Stimulated activated CD8-positive, alpha-beta memory T cell treated with anti-CD3 and anti-CD28 coated beads, Interleukin-12 subunit alpha, Interleukin-12 subunit beta, amount 100 ng/mL, for 24 hours (primary cell): ENCODE measurements around the gene STX4.
"Not testable (repeated sequence)": the region's sequence is repeated elsewhere in the genome, so short reads cannot be mapped to it uniquely, and the experiment has no call there.

ENCODE experiments used
- DNase-seq: peaks from one replicate; pipeline ENCODE4 v3.0.0-alpha.2; 2020; ENCODE audit errors: extremely low read depth

The STX4 gene

DNA sequence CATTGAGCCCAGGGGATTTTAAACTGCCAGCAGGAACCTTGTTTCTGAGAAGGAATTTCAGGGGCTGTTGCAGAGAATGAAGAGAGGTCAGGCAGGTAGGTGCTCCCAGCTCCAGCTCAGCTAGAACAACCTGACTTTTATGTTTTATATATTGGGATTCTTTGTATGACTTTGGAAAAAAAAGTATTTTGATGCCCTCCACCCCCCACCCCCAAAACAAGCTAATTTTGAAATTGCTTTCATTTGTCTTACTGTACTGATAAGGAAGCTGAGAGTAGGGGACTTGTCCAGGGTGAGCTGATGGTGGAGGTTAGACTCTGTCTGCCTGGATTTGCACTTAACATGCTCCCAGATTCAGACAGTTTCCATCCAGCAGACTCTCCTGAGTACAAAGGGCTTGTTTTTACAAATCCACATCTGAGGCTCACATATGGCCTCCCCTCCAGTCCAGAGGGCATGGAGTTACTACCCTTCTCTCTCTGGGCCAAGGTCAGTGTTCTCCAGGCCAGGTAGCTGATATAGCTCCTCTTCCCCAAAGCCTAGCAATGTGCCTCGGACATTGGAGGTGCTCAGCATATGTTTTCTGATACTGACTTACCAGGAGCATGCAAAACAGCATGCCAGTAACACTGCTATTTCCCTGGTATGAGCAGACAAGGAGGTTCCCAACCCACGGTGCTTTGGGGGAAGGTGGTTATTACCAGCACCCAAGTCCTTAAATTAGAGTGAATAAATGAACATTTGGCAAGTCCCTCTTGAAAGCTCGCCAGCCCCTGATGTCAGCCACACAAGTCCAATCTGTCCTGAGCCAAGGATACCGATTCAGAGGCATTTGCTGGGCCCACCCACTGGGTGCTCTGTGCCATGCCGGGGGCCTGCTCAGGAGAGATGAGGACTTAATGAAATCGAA lies 34.3 kb upstream of the STX4 start:
- no peak for DNase-seq

DNA sequence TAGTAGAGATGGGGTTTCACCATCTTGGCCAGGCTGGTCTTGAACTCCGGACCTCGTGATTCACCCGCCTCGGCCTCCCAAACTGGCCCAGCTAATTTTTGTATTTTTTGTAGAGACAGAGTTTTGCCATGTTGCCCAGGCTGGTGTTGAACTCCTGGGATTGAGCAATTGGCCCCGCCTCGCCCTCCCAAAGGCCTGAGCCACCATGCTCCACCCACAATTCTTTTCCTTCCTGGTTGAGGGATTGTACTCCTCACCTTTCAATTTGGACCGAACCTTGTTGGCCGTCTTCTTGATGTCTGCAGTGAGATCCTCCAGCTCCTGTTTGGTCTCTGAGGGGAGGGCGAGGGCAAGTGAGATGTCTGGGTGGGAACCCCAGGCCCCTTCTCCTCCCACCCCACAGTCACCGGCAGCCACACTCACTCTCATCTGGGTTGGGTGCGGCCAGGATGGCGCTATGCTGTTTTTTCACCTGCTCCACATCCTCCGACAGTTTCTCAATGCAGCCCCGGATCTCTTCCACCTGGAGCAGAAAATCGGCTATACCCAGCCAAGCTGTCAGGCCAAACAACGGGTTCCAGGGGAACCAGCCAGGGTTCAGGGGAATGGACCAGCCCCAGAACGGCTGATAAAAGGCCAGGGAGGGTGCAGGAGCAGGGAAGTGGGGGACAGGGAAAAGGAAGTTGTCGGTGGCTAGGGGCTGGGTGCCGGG lies 32.5 kb upstream of the STX4 start:
- DNase-seq = no peak

DNA sequence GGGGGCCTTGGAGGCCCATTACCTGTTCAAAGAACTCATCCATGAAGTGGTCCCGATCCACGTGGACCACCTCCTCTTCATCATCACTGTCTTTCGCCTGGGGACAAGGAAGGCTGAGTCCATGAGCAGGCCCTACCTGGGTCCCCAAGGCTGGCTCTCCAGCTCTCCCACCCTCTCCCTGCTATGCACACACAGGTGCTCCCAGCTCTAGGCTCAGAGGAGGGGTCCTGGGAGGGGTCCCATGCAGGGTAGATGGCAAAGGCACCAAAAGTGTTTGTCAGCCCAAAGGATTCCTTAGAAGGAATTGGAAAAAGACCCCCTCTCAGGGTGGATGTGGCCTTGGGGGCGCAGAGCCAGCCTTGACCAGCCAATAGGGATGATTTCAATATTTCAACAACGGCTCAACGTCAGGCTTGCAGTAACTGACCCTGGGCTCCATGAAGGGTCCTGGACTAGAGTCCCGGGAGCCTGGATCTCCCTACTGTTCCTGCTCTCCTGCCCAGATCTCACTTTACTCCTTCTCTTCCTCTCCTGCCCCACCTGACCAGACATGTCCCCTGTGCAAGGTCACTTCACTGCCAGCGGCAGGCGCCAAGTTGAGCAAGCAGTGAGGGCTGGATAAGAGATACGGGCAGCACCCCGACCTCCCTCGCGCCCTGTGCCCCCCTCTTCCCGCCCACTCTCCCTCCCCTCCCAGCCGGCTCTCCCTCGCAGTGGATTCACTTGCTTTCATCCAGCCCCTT lies 31.7 kb upstream of the STX4 start:
- DNase-seq = no peak

DNA sequence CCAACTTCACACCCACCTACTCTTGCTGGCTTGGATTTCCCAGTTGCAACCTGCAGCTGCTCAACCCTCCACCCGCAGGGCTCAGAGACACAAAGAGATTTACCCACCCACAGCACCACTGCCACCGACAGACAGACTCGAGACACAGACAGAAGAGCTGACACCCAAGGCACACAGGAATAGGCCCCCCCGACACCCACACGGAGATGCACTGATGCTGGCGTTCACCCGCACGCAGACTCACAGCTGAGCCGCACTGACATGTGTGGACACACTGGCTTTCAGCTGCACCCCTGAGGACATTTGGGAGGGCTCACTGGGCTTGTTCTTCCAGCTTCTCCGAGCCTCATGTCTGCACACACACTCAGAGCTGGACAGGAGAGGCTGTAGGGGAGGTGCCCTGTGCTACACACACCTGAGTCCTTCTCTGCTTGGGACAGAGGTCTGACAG lies 31.1 kb upstream of the STX4 start:
- DNase-seq = no peak

DNA sequence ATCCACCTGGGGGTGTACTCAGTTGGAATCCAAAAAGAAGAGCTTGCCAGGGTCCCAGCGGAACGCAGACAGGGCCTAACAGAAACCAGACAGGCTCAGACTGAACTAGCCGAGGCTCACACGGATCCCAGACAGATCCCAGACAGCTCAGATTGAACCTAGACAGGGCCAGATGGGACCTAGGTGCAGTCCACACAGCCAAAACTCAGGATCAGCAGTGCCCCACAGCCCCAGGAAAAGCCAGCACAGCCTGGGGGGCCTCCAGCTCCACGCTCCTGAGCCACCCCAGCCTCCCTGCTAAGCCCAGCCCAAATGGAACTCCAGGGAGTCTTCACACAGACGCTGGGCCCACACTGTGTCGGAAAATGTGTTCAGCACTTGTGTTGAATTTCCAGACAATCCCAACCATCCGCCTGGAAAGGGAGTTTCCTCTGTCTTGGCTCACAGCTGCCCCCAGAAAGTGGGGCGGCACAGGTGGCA lies 30.5 kb upstream of the STX4 start:
- DNase-seq = no peak

DNA sequence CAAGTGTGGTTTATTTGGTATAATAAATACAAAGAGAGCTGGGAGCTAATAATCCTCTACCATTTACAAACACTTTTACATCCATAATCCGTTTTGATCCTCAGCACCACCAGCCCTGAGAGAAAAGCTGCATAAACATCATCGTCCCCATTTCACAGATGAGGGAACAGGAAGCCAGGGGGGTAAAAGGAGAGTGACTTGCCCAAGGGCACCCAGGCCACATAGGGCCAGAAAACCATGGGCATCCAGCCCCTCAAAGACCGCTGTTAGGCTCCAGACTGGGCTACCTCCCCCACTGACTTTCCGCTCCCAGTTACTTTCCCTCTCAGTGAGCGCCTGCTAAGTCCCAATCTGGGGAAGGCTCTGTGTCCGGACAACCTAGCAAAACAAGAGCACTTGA lies 29.6 kb upstream of the STX4 start:
- DNase-seq = no peak

DNA sequence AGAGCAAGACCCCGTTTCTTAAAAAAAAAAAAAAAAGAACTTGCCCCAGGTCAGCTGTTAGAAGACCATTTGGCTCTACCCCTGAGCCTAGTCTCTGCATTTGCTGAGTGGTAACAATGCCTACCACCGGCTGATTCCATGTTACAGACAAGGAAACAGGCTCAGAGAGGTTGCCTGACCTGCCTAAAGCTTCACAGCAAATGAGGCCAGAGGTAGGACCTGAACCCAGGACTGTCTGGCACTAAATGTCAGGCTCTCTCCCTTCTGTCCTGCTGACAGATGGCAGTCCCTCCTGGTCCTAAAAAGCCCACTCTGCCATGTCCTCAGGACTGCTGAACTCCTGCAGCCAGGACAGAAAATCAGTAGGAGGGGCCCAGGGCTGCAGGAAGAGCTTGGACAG lies 28.7 kb upstream of the STX4 start:
- no peak for DNase-seq

DNA sequence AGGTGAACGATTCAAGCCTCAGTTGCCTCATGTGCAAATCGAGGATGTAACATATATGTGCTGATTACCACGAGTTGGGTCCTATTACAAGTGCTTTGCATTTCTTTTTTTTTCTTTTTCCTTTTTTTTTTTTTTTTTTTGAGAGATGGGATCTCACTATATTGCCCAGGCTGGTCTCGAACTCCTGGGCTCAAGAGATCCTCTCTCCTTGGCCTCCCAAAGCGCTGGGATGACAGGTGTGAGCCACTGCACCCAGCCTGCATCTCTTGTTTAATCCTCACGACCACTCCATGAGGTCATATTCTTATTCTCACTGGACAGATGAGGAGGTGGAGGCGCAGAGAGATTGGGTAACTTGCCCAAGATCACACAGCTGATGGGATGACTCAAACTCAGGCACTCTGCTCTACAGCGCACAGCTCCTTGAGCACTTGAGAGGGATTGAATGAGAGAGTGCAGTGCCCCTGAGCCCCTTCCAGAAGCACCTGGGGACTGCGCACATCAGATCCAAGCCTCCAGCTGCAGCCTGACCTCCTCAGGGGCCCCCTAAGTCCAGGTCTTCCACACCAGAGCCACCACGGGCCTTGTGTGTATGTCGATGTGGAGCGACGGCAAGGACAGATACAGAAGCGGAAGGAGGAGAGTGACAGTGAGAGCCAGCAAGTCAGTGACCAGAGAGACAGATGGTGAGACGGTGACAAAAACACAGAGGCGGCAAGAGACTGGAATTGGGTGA lies 27.8 kb upstream of the STX4 start:
- no peak for DNase-seq

DNA sequence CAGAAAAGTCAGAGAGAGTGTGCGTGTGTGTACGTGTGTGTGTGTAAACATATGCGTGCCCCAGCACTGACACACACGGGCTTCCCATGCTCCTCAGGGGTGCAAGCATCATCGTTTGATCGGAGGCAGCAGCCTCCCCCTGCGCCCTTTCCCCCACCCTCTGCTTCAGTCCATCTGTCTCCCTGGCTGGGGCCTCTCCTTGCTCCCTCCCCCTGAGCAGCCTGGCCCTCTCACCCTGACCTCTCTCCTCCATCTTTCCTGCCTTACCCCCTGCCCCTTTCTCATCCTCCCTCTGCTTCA lies 27.3 kb upstream of the STX4 start:
- DNase-seq = no peak

DNA sequence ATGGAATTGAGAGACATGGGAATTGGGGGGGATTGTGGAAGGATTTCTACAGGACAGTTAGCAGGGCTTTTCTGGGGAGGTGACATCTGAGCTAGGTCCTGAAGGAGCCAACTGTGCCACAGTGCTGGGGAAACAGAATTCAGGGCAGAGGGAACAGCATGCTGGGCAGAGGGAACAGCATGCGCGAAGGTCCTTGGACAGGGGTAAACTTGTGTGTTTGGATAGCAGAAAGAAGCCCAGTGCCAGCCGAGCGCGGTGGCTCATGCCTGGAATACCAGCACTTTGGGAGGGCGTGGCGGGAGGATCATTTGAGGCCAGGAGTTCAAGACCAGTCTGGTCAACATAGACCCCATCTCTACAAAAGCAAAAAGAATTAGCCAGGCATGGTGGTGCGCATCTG lies 26.8 kb upstream of the STX4 start:
- DNase-seq = no peak

DNA sequence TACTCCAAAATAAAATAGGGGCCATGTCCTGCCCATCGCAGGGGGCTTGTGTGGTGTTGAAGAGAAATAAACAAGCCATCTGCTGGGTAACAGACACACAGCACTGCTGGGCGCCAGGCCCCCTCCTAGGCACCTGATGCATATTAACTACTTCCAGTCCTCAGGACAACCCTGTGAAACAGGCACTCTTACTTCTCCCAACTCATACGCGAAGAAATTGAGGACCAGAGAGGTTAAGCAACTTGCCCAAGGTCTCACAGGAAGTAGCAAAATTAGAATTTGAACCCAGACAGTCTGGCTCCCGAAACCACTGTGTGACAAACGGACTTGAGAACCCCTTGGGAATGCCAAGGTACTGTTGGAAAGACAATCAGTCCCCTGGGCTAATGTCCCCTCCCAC lies 25.7 kb upstream of the STX4 start:
- no peak for DNase-seq

DNA sequence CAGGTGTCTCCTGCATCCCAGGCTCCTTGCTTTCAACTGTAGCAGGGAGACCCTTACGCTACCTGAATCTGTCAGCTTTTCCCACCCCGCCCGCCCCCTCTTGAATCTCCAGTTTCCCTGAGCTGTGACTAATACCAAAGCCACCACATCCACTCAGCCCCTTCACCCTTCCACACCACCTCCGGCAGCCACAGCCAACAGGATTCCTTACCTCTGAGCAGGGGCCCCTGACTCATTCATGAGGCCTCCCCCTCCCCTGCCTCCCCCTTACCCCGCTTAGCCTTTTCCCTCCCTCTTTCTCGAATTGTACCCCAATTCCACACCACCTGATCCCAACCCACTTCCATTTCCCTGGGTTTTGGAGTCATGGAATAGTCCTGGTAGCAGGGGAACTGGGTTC lies 25.2 kb upstream of the STX4 start:
- no peak for DNase-seq

DNA sequence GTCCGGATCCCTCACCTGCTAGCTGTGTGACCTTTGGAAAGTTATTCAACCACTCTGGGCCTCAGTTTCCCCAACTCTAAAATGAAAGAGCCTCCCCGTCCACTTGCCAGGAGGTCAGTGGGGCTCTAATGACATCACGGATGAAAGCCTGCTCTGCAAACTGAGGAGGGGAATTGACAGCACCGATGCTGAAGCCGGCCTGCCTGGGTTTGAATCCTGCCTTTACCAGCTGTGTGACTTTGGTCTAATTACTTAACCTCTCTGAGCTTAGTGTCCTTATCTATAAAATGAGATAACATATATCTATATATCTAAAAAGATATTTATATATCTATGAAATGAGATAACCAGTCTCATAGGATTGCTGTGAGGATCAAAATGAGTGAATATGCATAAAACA lies 24.8 kb upstream of the STX4 start:
- no peak for DNase-seq

DNA sequence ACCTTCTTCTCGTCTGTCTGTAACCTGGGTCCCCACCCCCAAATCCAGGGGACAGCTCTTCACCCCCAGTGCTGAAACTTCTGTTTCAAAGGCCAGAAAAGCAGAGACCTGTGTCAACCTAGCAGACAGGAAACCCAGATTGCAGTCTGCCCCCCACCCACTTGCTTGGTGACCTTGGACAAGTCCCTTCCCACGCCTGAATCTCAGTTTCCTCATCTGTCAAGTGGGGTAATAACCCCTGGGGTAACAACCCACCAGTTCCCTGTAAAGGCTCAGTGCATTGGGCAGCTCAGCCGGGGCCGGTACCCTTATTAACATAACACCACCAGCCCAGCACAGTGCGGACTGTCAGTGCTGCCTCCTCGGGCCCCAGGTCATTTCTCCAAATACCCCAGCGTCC lies 24.2 kb upstream of the STX4 start:
- DNase-seq = no peak

DNA sequence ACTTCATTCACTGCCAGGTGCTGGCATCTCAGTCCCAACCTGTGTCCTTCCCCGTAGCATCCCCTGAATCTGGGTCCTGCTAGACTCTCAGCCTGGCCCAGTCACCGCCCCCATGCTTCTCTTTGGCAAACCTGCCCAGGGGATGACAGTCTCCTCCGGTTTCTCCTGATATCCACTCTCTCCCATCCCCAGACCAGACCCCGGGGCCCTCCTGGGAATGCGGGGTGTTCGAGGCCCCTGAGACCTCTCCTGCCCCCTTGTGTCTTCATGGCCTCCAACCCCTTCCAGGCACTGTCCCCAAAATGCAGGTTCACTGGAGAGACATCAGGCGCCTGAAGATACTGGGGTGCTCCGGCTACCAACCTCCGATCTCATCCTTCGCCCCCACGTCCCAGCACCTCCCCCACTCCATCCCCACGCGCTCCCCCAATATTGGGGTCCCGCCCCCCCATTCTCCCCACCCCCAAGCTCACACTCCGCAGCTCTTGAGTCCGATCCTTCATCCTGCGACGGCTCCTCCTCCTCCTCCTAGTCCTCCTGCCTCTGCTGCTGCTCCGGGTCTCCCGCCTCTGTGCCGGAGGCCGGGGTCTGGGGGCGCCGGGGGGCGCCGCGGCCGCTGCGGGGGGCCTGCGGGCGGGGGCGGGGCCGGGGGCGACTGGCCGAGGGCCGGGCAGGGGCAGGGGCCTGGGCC lies 23.3 kb upstream of the STX4 start:
- no peak for DNase-seq

DNA sequence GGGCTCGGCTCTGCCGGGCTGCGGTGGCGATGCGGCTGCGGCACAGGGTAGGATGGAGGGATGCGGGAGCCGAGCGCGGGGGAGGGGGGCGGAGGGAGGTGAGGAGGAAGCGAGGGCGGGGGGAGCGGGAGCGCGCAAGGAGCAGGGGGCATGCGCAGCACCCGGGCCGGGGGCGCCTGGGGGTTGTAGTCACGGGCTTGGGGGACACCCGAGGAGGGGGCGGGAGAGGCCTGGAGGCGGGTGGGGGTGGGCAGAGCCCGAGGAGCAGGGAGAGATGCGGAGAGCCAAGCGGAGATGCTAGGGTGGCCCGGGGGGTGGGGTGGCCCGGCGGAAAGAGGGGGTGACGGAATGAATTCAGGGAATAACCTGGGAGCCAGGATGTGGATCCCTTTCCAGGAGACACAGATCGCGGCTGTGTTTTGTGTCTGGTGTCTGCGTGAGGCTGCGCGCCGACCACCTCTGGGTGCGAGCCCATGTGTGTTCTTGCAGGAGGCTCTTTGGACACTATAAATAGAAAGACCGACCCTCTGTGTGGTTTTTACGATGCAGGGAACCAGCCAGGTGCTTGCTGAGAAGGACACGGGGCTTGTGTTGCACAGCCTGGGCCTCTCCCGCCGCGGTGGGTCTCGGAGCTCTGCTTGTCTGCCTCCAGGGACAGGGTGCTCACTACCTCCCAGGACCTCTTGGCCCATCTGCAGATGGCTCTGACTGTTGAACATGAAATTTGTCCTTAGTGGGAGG lies 22.6 kb upstream of the STX4 start, which contains the start of gene STX1B:
STX1B (minus strand) TSS at position 54 of the 741 bp plus-strand sequence. CDS start 242 bp downstream, outside the sequence.
- DNase-seq = no peak

DNA sequence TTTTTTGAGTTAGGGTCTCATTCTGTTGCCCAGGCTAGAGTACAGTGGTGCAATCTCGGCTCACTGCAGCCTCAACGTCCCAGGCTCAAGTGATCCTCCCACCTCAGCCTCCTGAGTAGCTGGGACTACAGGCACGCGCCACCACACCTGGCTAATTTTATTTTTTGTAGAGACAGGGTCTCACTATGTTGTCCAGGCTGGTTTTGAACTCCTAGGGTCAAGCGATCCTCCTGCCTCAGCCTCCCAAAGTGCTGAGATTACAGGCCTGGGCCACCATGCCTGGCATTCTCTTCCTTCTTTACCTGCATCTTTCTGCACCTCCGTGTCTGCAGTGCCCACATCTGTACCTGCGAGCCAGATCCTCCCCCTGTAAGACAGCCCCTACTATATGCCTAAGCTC lies 21.5 kb upstream of the STX4 start:
- DNase-seq = not testable (repeated sequence)

DNA sequence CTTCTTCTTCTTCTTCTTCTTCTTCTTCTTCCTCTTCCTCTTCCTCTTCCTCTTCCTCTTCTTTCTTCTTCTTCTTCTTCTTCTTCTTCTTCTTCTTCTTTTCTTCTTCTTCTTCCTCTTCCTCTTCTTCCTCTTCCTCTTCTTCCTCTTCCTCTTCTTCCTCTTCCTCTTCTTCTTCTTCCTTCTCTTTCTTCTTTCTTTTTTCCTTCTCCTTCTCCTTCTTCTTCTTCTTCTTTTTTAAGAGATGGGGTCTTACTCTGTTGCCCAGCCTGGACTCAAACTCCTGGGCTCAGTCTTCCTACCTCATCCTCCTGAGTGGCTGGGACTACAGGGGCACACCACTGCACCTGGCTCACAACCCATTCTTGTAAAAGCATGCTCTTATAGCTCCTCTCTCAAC lies 20.1 kb upstream of the STX4 start:
- DNase-seq = not testable (repeated sequence)

DNA sequence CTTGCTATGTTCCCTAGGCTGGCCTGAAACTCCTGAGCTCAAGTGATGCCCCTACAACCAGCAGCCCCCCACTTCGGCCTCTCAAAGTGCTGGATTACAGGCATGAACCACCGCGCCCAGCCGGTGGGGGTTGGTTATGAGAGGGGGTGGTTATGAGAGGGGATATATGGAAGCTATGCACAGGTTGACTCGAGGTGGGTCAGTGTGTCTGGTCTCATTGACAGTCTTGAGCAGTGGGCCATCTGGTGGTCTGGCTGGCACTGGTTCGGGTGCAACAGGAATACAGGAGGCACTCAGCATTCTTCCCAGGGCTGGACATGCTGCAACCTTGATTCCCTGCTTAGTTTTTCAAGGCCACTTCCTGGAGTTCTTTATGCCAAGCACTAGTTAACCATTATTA lies 17.3 kb upstream of the STX4 start:
- no peak for DNase-seq

DNA sequence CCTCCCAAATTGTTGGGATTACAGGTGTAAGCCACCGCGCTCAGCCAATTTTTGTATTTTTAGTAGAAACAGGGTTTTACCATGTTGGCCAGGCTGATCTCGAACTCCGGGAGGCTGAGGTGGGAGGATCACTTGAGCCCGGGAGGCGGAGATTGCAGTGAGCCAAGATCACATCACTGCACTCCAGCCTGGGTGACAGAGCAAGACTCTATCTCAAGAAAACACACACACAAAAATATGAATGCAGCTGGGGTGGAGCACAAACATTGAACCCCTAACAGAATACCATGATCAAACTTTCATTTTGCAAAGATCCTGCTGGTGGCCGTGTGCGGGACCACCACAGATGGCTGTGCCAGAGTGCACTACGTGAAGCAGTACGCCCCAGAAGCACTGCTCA lies 15.6 kb upstream of the STX4 start:
- DNase-seq = not testable (repeated sequence)
